GM19099 (cell line): Measurements from ENCODE around the gene GPD1L.

Experiments
- POLR2A ChIP-seq: IDR thresholded peaks from 3 replicates; pipeline ENCODE4 v1.6.1; 2011; ENCODE audit warnings: low read depth; ENCODE audit not compliant: insufficient read length; ENCODE audit errors: extremely low read depth

GPD1L gene

DNA sequence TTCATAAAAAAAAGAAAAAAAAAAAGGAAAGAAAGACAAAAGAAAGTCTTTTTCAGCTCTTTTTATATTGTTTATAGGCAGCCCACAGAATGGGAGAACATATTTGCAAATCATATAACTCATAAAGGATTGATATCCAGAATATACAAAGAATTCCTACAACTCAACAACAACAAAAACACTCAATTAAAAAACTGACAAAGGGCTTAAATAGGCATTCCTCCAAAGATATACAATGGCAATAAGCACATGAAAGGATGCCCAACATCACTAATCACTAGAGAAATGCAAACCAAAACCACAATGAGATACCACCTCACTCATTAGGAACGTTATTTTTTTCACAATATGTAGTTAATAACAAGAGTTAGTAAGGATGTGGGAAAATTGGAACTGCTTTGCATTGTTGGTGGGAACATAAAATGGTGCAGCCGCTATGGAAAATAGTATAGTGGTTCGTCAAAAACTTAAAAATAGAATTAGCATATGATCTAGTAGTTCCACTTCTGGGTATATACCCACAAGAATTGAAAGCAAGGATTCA lies 77.8 kb downstream of the GPD1L start:
- TF ChIP-seq POLR2A = no peak

DNA sequence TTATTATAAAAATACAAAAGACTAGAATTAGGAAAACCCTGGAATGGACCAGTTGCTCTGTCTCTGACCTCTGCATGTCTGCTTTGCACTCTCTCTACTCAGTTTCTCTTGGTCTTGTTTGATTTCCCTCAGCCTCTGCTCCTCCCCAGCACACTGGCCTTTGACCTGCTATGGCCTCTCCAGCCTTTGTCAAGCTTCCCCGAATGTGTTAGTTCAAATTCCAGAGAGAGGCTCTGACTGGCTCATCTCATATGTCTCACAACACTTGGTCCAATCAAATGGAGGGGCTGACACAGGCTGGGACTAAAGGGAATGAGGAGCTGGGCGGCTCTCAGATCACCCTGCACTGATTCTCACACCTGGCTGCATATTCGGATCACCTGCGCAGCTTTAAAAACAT lies 79.7 kb downstream of the GPD1L start:
- TF ChIP-seq POLR2A = no peak

DNA sequence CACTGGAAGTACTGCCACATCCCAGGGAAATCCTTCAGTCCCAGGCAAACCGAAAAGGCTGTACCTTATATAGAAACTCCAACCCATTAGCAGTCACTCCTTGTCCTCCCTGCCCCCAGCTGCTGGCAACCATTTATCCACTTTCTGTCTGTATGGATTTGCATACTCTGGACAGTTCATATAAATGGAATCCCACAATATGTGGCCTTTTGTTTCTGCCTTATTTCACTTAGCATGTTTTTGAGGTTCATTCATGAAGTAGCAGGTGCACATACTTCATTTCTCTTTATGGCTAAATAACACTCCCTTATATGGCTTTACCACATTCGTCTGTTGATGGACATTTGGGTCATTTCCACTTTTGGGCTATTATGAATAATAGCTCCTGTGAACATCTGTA lies 80.5 kb downstream of the GPD1L start:
- TF ChIP-seq POLR2A = no peak

DNA sequence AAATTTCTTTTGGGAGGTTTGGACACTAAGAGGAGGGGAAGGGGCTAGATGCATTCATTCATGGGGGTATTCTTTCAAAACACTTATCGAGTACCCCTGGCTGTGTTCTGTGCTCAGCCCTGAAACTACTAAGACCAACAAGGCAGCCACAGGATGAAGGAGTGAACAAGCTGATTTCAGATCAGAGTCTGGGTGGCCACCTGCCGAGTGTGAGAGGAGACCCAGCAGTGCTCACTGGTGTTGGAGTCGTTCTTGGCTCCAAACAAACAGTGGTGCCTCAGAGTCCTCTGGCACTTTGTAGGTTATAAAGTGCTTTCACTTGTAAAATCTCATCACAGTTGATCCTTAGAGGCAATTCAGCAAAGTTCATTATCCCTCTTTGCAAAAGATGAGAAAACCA lies 83.3 kb downstream of the GPD1L start:
- no peak for TF ChIP-seq POLR2A

DNA sequence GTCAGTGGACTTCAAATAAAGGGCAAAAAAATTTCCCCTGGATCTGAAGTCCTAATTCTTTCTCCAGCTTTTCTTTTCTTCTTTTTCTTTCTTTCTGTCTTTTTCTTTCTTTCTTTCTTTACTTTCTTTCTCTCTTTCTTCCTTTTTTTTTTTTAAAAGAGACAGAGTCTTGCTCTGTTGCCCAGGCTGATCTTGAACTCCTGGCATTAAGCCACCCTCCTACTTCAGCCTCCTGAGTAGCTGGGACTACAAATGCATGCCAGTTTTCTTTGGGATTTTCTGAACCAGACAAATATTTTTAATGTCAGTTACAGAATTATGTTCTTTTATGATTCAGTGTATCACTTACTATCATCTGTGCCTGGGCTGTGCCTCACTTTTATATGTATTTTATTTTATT lies 86.7 kb downstream of the GPD1L start:
- TF ChIP-seq POLR2A = no peak

DNA sequence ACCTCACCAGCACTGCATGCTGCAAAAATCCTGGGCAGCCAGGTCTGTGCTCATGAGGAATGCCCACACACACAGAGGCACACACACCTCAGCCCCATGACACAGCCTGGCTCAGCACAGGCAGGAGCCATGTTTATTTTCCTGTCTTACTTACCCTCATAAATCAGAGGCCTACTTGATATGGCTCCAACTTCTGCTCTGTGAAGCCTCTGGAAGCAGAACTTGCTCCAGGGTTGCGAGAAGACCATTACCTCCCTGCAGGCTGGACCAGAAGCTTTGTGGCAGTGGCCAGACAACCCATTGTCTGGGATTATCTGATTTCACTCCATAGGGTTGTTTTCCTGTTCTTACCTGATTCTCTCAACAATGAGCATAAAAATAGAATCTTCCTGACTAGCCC lies 88.2 kb downstream of the GPD1L start:
- no peak for TF ChIP-seq POLR2A

DNA sequence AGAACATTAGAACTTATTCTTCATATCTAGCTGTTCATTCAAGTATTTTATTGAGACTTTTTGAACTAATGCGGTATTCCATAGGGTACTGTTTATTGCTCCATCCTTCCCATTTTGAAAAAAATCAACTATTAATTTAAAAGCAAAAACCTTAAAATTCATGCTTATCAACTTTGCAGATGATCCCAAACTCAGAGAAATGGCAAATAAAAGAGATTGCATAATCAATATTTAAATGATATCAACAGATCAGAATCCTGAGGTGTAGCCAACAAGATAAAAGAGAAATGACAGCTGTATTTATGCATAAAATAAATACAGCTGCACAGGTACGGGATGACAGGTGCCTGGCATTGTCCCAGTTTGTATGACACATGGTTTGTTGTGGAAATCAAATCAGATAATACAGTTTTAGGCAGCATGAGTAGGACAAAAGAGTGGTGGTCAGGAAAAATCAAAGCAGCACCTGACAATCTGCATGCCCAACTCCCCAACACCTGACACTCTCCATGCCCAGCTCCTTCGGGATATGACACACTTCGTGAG lies 89.6 kb downstream of the GPD1L start:
- no peak for TF ChIP-seq POLR2A

DNA sequence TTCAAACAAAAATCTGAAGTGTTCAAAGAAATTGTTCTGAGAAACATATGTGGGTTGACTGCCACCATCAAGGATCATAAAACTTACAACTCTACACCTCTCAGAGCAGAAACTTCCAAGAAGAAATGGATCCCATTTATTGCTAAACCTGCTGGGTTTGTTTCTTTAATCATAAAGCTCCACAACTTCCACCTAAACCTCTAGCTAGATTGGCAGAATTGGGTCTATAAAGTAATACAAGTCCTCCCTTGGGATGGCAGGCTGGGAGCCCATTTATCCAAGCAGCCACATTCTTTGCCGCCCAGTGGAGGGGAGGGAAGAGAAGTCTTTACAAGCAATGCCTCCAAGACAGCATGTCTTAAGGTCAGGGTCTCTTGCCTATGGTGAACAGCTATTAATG lies 91.6 kb downstream of the GPD1L start:
- TF ChIP-seq POLR2A = no peak

DNA sequence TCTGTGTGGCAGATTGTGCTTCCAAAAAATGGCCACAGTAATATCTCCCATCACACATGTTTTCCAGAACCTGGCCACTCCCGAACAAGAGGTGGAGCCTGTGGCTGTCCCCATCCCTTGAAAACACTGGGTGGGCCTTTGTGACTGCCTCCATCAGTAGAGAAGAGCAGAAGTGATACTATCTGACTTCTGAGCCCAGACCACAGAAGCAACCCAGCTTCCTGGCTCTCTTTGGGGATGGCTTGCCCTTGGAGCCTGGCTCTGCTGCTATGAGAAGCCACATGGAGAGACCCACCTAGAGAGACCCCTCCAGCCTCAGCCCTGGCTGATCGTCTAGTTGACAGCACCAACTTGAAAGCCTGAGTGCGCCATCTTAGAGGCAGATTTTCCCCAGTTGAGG lies 92.3 kb downstream of the GPD1L start:
- no peak for TF ChIP-seq POLR2A

DNA sequence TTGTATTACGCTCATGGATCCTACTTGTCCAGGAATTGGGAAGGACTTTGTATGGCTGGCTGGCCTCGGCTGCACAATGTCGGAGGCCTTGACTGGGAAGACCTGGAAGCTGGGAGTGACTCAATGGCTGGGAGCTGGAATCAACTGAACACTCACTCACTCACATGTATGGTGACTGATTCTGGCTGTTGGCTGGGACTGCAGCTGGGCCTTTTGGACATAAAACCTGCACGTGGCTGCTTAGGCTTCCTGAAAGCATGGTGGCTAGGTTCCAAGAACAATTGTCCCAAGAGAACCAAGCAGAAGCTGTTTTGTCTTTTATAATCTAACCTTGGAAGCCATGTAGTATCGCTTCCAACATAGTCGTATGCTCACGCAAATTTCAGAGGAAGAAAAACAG lies 94.1 kb downstream of the GPD1L start:
- TF ChIP-seq POLR2A = no peak

DNA sequence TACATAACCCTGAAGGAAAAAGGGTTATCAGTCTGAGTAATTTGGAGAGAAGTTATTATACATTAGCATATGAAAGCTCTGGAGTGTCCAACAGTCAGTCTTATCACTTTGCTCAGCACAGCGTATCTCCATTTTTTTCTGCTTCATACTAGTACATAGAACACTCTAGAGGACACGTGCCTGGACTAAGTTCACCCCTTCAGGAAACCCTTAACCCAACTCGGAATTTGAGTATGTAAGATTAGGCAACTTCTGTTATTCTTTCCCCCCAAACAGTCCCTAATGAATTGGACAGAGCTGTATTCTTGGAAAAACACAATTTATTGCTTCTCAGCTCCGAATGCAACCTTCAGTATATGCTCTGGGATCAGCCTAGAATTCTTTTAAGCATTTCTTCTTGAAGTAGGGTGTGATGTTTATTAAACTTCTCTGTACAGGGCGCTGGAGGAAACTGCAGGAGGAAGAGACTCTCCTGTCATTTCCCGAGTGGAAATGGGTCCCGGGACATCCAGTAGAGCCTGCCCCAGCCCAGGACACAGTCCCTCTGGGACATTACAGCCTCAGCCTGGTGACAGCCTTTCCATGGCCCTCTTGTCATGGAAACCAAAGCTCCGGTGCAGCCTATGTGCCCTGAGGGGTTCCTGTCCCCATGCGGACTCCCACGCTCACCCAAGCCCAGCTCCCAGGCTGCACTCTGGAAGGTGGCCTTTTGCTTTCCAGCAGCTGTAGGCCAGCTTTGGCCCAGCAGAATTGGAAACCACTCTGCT lies 94.8 kb downstream of the GPD1L start:
- no peak for TF ChIP-seq POLR2A

DNA sequence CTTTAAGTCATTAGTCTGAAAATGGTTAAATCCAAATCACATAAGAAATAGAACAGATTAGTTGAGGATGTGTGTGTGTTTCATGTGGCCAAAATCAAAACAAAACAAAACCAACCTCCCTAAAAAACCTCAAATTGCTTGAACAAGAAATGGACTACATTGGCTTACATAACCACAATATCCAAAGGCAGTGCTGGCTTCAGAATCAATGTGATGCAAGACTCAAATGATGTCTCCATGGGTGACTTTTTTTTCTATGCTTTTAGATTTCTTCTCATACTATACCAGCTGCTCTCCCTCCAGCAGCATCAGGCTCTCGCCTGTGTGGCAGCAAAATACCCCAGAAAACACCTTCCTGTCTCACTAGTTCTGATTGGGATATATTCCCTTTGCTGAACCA lies 96.1 kb downstream of the GPD1L start:
- TF ChIP-seq POLR2A = no peak

DNA sequence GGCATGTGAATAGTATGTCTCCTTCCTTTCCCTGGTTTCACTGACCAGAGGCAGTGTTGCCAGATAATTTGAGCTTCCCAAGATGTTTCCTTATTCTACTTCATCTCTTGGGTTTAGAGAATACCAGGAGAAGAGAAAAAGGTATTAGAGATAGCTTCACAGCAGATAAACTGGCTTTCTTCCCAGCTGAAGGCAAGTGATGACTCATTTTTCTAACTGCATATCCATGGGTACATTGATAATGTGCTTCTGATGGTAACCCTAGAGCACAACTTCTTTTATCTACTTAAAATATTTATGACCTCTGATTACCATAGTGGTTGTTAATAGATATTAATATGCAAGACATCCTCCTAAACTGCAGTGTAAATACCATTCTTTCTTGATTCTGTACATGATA lies 97.4 kb downstream of the GPD1L start:
- TF ChIP-seq POLR2A = no peak

DNA sequence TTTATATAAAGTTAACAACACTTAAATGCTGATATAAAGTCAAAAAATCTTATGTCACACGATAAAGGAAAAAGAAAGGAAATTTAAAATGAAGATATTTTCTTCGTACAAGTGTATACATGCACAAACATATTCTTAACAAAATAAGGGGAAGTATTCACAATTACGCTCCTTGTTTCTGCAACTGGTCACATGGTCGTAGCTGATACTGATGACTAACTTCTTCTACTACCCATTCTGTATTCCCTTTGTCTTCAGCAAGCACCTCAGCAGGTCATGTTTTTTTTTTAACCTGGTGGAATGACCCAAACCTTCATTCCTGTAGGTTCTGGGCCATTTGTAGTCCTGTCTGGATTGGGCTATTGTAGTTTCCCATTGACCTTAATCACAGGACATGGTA lies 102.0 kb downstream of the GPD1L start:
- no peak for TF ChIP-seq POLR2A

DNA sequence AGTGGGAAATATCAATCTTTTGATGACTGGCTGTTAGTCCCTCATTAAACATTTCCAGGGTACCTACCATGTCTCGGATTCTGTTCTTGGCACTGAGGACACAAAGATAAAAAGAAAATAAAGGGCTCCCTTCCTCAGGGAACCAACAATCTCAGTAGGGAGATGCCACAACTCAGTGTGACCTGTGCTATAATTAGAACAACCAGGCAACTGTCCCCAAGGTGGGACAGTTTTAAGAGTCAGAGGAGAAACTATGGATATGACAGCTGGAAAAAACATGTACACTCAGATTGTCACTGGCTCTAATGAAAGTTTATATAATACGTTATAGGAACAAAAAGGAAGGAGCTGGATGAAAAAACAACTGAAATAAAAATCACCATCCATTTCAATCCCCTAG lies 108.8 kb downstream of the GPD1L start:
- TF ChIP-seq POLR2A = no peak

DNA sequence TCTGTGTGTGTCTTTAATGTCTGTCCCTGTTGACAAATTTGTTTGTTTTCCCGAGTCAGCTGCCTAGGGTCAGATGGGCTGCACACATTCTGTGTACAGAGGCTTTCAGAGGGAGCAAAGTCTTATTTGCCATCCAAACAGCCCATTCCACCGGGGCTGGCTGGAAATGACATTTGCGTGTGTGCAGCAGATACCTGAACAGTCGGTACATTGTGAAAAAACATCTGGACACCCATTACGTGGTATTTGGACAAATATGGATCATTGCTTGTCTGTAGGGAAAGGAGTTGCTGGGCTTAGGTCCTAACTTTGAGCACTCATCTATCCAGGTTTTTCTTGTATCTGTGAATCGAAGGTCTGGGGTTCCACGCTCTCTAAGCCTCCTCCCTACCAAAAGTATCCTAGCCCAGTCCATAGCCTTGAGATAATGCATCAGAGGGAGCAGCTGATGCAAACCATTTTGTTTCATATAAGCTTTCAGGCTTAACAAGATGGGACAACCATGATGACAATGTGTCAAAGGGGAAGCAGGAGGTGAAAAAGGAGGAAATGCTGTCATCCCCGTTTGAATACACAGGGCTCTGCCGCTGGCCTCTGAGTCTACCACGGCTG lies 109.9 kb downstream of the GPD1L start:
- no peak for TF ChIP-seq POLR2A
